ENCODE measurements around the gene CORO2A.

The CORO2A gene

DNA sequence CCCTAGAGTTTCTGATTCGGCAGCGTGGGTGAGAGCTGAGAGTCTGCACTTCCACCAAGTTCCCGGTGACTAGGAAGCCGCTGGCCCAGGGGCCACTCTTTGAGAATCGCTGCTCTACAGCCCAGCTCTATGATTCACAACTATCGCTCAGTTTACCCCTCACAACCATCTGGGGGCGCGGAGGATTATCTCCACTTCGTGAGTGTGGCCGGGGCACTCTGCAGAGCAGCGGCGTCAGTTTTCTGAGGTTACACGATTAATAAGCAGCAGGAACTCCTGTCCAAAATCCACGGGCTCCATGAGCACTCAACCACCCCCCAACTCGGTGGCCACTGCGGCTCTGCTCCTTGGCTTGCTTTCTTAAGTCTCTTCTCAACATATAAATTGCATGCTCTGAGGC lies 19.3 kb downstream of the CORO2A start:
- Histone ChIP-seq H3K27ac (ENCODE audit: low read depth, low read length, poor library complexity, severe bottlenecking) (no peak overlapping the region), H3K4me3 (ENCODE audit: low read depth, low read length, poor library complexity, severe bottlenecking) (no peak overlapping the region)

DNA sequence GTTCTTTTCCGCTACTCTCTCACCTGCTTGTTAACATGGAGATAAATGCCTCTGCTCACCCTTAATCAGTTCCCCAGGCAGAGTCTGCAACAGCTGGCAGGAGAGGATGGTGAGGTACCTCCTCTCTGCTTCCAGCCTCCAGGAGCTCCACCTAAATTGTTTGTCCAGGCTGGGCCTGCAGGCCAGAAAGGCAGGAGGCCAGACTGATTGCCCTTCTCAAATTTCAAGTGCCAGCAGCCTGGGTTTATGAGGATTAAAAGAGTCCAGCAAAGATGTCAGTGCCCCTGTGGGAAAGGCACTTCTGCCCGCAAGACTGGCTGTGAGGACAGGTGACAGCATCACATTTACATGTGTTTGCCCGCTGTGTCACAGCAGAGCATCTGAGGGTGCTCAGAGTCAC lies 19.8 kb downstream of the CORO2A start:
- no peak overlapping the region for H2AFZ ChIP-seq (ENCODE audit: low read length)
- no peak overlapping the region for H3K9ac ChIP-seq (ENCODE audit: low read length)
- H3K4me2 ChIP-seq (ENCODE audit: low read length): no peak overlapping the region

More for the DNA sequence above, 19.3 kb downstream of the CORO2A start:
- no peak overlapping the region for H2AFZ ChIP-seq (ENCODE audit: low read length)
- H4K20me1 ChIP-seq (ENCODE audit: insufficient read depth, low read length): no peaks in the 10 kb centered on the region
- TF ChIP-seq EZH2 (IDR thresholded peaks at IDR 0.05; ENCODE audit: borderline replicate concordance, low read length): no peak
- TF ChIP-seq, protein P1, sequence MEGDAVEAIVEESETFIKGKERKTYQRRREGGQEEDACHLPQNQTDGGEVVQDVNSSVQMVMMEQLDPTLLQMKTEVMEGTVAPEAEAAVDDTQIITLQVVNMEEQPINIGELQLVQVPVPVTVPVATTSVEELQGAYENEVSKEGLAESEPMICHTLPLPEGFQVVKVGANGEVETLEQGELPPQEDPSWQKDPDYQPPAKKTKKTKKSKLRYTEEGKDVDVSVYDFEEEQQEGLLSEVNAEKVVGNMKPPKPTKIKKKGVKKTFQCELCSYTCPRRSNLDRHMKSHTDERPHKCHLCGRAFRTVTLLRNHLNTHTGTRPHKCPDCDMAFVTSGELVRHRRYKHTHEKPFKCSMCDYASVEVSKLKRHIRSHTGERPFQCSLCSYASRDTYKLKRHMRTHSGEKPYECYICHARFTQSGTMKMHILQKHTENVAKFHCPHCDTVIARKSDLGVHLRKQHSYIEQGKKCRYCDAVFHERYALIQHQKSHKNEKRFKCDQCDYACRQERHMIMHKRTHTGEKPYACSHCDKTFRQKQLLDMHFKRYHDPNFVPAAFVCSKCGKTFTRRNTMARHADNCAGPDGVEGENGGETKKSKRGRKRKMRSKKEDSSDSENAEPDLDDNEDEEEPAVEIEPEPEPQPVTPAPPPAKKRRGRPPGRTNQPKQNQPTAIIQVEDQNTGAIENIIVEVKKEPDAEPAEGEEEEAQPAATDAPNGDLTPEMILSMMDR (IDR thresholded peaks at IDR 0.05; ENCODE audit: low read length): no peak
- no peaks in the 10 kb centered on the region for H3F3A ChIP-seq (ENCODE audit: insufficient read depth, low read length)
- H3K4me2 ChIP-seq (ENCODE audit: low read length): no peak overlapping the region
- H3K9me2 ChIP-seq (ENCODE audit: low read depth, low read length): no peaks in the 10 kb centered on the region
- no peak overlapping the region for H3K9ac ChIP-seq (ENCODE audit: low read length)
- H3K79me2 ChIP-seq (ENCODE audit: insufficient read depth, low read length): no peaks in the 10 kb centered on the region
- peaks cover 13% of the 10 kb centered on the region for H3K4me1 ChIP-seq (ENCODE audit: insufficient read depth, low read length, severe bottlenecking)
- H3K9me3 ChIP-seq (ENCODE audit: low read length): no peaks in the 10 kb centered on the region
- no peaks in the 10 kb centered on the region for H3K36me3 ChIP-seq (ENCODE audit: insufficient read depth, low read length)
- H3K27me3 ChIP-seq (ENCODE audit: insufficient read depth, low read length): no peaks in the 10 kb centered on the region

DNA sequence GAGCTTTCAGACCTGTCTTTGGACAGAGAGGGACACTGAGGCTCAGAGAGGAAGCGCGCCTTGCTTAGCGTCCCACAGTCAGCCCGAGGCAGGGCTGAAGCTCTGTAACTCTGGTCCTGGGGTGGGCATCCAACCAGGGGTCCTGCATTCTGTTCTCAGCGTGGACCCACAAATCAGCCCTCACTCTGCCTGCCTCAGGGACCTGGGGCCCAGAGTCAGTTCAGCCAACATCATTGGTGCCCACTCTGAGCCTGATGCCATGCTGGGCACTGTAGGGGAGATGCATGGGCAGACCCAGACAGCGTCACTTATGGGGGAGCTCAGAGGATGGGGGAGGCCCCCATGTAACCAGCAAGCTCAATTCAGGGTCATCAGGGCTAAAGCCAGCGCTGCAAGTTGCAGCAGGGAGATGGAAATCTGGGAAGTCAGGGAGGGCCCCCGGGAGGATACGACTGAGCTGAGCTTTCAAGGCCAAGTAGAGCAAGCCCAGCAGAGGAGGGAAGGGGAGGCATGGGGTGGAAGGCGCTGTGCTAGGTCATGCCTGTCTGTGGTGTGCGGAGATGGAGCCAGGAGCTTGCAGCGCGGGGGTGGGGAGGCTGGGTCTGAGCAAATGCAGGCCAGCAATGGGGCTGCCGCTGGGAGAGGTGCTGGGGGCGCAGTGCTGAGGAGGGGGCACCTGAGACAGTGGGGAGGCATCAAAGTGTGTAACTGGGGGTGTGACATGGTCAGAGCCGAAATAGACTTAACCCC lies 21.1 kb downstream of the CORO2A start:
- Histone ChIP-seq H3K36me3 (ENCODE audit: insufficient read depth, low read length) (no peaks in the 10 kb centered on the region), H4K20me1 (ENCODE audit: insufficient read depth, low read length) (no peaks in the 10 kb centered on the region), H3F3A (ENCODE audit: insufficient read depth, low read length) (no peaks in the 10 kb centered on the region), H2AFZ (ENCODE audit: low read length) (no peak overlapping the region), H3K27me3 (ENCODE audit: insufficient read depth, low read length) (no peaks in the 10 kb centered on the region), H3K9me3 (ENCODE audit: low read length) (no peaks in the 10 kb centered on the region), H3K4me1 (ENCODE audit: insufficient read depth, low read length, severe bottlenecking) (peaks cover 13% of the 10 kb centered on the region), H3K4me2 (ENCODE audit: low read length) (no peak overlapping the region), H3K9ac (ENCODE audit: low read length) (no peak overlapping the region), H3K27ac (ENCODE audit: low read depth, low read length, poor library complexity, severe bottlenecking) (no peak overlapping the region), H3K9me2 (ENCODE audit: low read depth, low read length) (no peaks in the 10 kb centered on the region), H3K79me2 (ENCODE audit: insufficient read depth, low read length) (no peaks in the 10 kb centered on the region), H3K4me3 (ENCODE audit: low read depth, low read length, poor library complexity, severe bottlenecking) (no peak overlapping the region)
- TF ChIP-seq, protein P1 (IDR thresholded peaks at IDR 0.05; ENCODE audit: low read length): no peak
- no peak for TF ChIP-seq EZH2 (IDR thresholded peaks at IDR 0.05; ENCODE audit: borderline replicate concordance, low read length)

More for the DNA sequence above, 19.8 kb downstream of the CORO2A start:
- no peak overlapping the region for H3K4me3 ChIP-seq (ENCODE audit: low read depth, low read length, poor library complexity, severe bottlenecking)
- TF ChIP-seq, protein P1 (IDR thresholded peaks at IDR 0.05; ENCODE audit: low read length): no peak
- no peak for TF ChIP-seq EZH2 (IDR thresholded peaks at IDR 0.05; ENCODE audit: borderline replicate concordance, low read length)
- no peaks in the 10 kb centered on the region for H3F3A ChIP-seq (ENCODE audit: insufficient read depth, low read length)
- no peaks in the 10 kb centered on the region for H3K9me3 ChIP-seq (ENCODE audit: low read length)
- peaks cover 13% of the 10 kb centered on the region for H3K4me1 ChIP-seq (ENCODE audit: insufficient read depth, low read length, severe bottlenecking)
- H3K27ac ChIP-seq (ENCODE audit: low read depth, low read length, poor library complexity, severe bottlenecking): no peak overlapping the region
- no peaks in the 10 kb centered on the region for H4K20me1 ChIP-seq (ENCODE audit: insufficient read depth, low read length)
- H3K9me2 ChIP-seq (ENCODE audit: low read depth, low read length): no peaks in the 10 kb centered on the region
- no peaks in the 10 kb centered on the region for H3K27me3 ChIP-seq (ENCODE audit: insufficient read depth, low read length)
- no peaks in the 10 kb centered on the region for H3K79me2 ChIP-seq (ENCODE audit: insufficient read depth, low read length)
- H3K36me3 ChIP-seq (ENCODE audit: insufficient read depth, low read length): no peaks in the 10 kb centered on the region
